GM12891 (cell line): Measurements from ENCODE around the gene MSRB3.

Experiments
- POLR2A ChIP-seq: IDR thresholded peaks from 2 replicates; pipeline ENCODE4 v1.6.1; 2011; ENCODE audit warnings: low read depth, low read length, control low read depth
- POLR2AphosphoS5 ChIP-seq: IDR thresholded peaks from 2 replicates; pipeline ENCODE4 v1.6.1; 2011; ENCODE audit warnings: low read depth, low read length, control low read depth
- POU2F2 ChIP-seq: IDR thresholded peaks from 2 replicates; pipeline ENCODE4 v1.6.1; 2011; ENCODE audit warnings: low read depth, mild to moderate bottlenecking, control low read depth, low read length, moderate library complexity
- SPI1 ChIP-seq: IDR thresholded peaks from 2 replicates; pipeline ENCODE4 v1.6.1; 2011; ENCODE audit warnings: low read depth, low read length, control low read depth
- TAF1 ChIP-seq: IDR thresholded peaks from 2 replicates; pipeline ENCODE4 v1.6.1; 2011; ENCODE audit warnings: low read depth, low read length, control low read depth

DNA sequence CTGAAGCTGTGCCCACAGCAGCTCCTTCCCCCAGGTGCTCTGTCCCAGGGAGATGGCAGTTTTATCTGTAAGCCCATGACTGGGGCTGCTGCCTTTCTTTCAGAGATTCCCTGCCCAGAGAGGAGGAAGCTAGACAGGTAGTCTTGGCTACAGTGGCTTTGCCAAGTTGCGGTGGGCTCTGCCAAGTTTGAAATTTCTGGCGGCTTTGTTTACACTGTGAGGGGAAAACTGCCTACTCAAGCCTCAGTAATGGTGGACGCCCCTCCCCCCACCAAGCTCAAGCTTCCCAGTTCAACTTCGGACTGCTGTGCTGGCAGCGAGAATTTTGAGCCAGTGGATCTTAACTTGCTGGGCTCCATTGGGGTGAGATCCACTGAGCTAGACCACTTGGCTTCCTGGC, 124.7 kb downstream of the MSRB3 start:
- no peak for TF ChIP-seq POLR2A
- TF ChIP-seq TAF1 = no peak
- TF ChIP-seq POLR2AphosphoS5 = no peak
- TF ChIP-seq SPI1 = no peak
- TF ChIP-seq POU2F2 = no peak
